ENCODE results near the gene HCFC1R1.

DNA sequence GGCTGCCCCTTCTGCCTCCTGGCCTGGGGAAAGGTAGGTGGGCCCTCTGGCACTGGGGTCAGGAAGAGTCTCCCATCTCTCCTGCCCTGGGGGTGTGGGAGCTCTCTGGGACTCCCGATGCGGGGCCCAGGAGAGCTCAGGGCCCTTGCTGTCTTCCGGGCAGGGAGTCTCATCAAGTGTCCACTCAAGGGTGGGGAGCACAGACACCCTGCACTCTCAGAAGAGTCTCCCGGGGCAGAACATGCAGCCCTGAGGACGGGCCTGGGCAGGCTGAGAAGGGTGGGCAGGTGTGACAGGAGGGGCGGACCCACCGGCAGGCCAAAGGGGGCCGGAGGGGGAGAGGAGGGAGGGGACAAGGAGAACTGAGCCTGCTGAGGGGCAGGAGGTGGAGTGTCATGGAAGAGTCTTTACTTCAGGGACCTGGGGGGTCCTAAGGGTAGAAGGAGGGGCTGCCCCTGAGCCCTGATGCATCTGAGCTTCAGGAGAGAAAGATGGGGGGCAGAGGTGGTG lies 35.1 kb downstream of the HCFC1R1 start:
- no peak for TF ChIP-seq CTCF (IDR thresholded peaks at IDR 0.05; ENCODE audit: low read length)
- TF ChIP-seq EZH2 (optimal IDR thresholded peaks at IDR 0.05; ENCODE audit: low read depth, low read length) = no peak
